ENCODE data around the gene SULT1A1. TPM values are rescaled to one million over a fixed set of nuclear protein-coding genes. Genes with fewer than 3 reads are reported as not detected.

SULT1A1 gene
- total and polyA plus RNA-seq, 4 donors, result 34.6 to 118 (median 40.2) TPM

DNA sequence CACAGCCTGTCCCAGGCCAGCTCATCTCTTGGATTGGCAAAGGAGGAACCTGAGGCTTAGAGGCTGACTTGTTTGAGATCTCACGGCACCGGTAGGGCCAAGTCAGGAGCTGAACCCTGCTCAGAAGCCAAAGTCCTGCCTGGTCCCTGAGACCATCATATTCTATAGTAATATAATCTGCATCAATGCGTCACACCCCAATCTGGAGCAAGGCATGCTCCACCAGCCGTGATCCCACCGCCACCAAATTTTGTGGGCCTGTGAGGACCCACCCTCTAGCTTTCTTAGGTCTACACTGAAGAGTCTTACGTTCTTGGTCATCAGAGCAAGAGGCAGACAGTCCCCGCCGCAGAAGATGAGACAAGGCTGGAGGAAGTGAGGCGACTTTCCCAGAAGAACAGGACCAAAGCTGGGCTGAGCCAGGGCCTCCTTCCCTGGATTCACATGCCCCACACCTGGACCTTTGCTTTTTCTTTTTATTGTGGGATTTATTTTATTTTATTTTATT is 2.7 kb downstream of the SULT1A1 start:
- Histone ChIP-seq H3K4me1 (ENCODE audit: control insufficient read depth in 5 of 5, insufficient read depth in 5 of 5, low read length in 5 of 5) (peaks cover 0 to 24% (median 10%) of the 10 kb centered on the region in 5 donors), H3K36me3 (ENCODE audit: control insufficient read depth in 4 of 4, insufficient read depth in 4 of 4, low read length in 4 of 4) (peaks cover 0 to 17% (median 0%) of the 10 kb centered on the region in 4 donors), H3K9me3 (ENCODE audit: control insufficient read depth in 4 of 4, insufficient read depth in 3 of 4, low read length in 3 of 4) (no peaks in the 10 kb centered on the region), H3K27me3 (ENCODE audit: control insufficient read depth in 3 of 3, insufficient read depth in 3 of 3, low read length in 2 of 3) (no peaks in the 10 kb centered on the region), H3K9ac (ENCODE audit: insufficient read depth in 1 of 2, low read length in 2 of 2) (no peak overlapping the region), H3K4me3 (no peak overlapping the region), H3K27ac (ENCODE audit: low read depth in 1 of 2, low read length in 1 of 2) (no peak overlapping the region)
- no peak for TF ChIP-seq CTCF (IDR thresholded peaks at IDR 0.05; ENCODE audit: control extremely low read depth, extremely low read depth)
- no peak for DNase-seq
- no peak for ATAC-seq (ENCODE audit: insufficient read depth, low FRiP score)
- WGBS, 2 donors, result 98 to 99% methylated on average over 9 of the region's 9 CpGs

- Histone ChIP-seq H3K36me3 (ENCODE audit: control insufficient read depth in 4 of 4, insufficient read depth in 4 of 4, low read length in 4 of 4) (peaks cover 0 to 17% (median 0%) of the 10 kb centered on the region in 4 donors), H3K9ac (ENCODE audit: insufficient read depth in 1 of 2, low read length in 2 of 2) (no peak overlapping the region), H3K27ac (ENCODE audit: low read depth in 1 of 2, low read length in 1 of 2) (no peak overlapping the region), H3K27me3 (ENCODE audit: control insufficient read depth in 3 of 3, insufficient read depth in 3 of 3, low read length in 2 of 3) (no peaks in the 10 kb centered on the region), H3K9me3 (ENCODE audit: control insufficient read depth in 4 of 4, insufficient read depth in 3 of 4, low read length in 3 of 4) (no peaks in the 10 kb centered on the region), H3K4me3 (no peak overlapping the region), H3K4me1 (ENCODE audit: control insufficient read depth in 5 of 5, insufficient read depth in 5 of 5, low read length in 5 of 5) (peaks cover 0 to 24% (median 10%) of the 10 kb centered on the region in 5 donors)
- ATAC-seq (ENCODE audit: insufficient read depth, low FRiP score) (no peak), DNase-seq (no peak)
- 94 to 95% methylated on average over 16 of the region's 16 CpGs for WGBS, 2 donors
- TF ChIP-seq CTCF (IDR thresholded peaks at IDR 0.05; ENCODE audit: control extremely low read depth, extremely low read depth), result no peak
Measured at GRCh38 chr16:28606291-28607115, 3.3 kb downstream of the SULT1A1 start.

DNA sequence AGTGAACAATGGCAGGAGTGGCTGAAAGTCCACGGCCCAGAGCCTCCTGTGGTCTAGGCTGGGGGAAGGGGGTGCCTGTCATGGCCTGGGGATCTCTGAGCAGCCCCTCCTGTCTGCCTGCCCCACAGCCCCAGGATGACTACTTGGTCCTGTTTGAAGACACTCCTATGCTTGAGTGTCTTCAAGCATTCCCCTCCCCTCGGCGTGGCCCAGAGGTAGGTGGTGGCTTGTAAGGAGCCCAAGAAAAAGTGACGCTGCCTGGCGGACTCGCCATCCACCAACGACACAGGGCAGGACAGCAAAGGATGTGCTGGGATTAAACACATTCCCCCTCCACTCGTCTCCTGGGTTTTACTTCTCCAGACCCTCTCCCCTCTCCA is 5.7 kb downstream of the SULT1A1 start:
- ATAC-seq (ENCODE audit: insufficient read depth, low FRiP score) (no peak), DNase-seq (no peak)
- Histone ChIP-seq H3K4me3 (no peak overlapping the region), H3K9ac (ENCODE audit: insufficient read depth in 1 of 2, low read length in 2 of 2) (no peak overlapping the region), H3K4me1 (ENCODE audit: control insufficient read depth in 5 of 5, insufficient read depth in 5 of 5, low read length in 5 of 5) (peaks cover 0 to 8% (median 2%) of the 10 kb centered on the region in 5 donors), H3K27ac (ENCODE audit: low read depth in 1 of 2, low read length in 1 of 2) (peak overlapping the region in 1 of 2 donors; percentile 0), H3K27me3 (ENCODE audit: control insufficient read depth in 3 of 3, insufficient read depth in 3 of 3, low read length in 2 of 3) (no peaks in the 10 kb centered on the region), H3K36me3 (ENCODE audit: control insufficient read depth in 4 of 4, insufficient read depth in 4 of 4, low read length in 4 of 4) (peaks cover 0 to 17% (median 0%) of the 10 kb centered on the region in 4 donors), H3K9me3 (ENCODE audit: control insufficient read depth in 4 of 4, insufficient read depth in 3 of 4, low read length in 3 of 4) (no peaks in the 10 kb centered on the region)
- TF ChIP-seq CTCF (IDR thresholded peaks at IDR 0.05; ENCODE audit: control extremely low read depth, extremely low read depth), result no peak
- WGBS, 2 donors, result 76 to 80% methylated on average over 8 of the region's 8 CpGs

All from lung (tissue), 12 donors.